Lung (tissue), 12 donors: ENCODE data around the gene CHRNA4. TPM values are rescaled to one million over a fixed set of nuclear protein-coding genes. Genes with fewer than 3 reads are reported as not detected.

ENCODE experiments used
- ATAC-seq: fragments of 200-7000 bp; cut with Tn5 transposase; one replicate; pipeline ENCODE4 v1.9.1; 2020; ENCODE audit warnings: moderate number of reproducible peaks; ENCODE audit not compliant: insufficient read depth, low FRiP score
- DNase-seq, 3 donors: peaks; one replicate each; pipeline ENCODE4 v3.0.0-alpha.2; 2013 to 2017
- H3K27ac ChIP-seq, 2 donors: one replicate each; pipeline ENCODE4 v1.5.1; 2013; ENCODE audit warnings: mild to moderate bottlenecking in 2 of 2, moderate library complexity in 2 of 2, control low read depth in 1 of 2, inconsistent platforms in 1 of 2, low read depth in 1 of 2, low read length in 1 of 2
- H3K27me3 ChIP-seq, 3 donors: one replicate each; pipeline ENCODE4 v1.5.1; 2013; ENCODE audit warnings: low read length in 2 of 3; ENCODE audit not compliant: control insufficient read depth in 3 of 3, insufficient read depth in 3 of 3
- H3K36me3 ChIP-seq, 4 donors: one replicate each; pipeline ENCODE4 v1.5.1; 2013; ENCODE audit warnings: low read length in 4 of 4, mild to moderate bottlenecking in 1 of 4, moderate library complexity in 1 of 4; ENCODE audit not compliant: control insufficient read depth in 4 of 4, insufficient read depth in 4 of 4
- H3K4me1 ChIP-seq, 5 donors: one replicate each; pipeline ENCODE4 v1.5.1; 2013; ENCODE audit warnings: low read length in 5 of 5, mild to moderate bottlenecking in 2 of 5, moderate library complexity in 1 of 5; ENCODE audit not compliant: control insufficient read depth in 5 of 5, insufficient read depth in 5 of 5
- H3K4me3 ChIP-seq: one replicate; pipeline ENCODE4 v1.5.1; 2013; ENCODE audit warnings: mild to moderate bottlenecking, control low read depth, moderate library complexity
- H3K9ac ChIP-seq, 2 donors: one replicate each; pipeline ENCODE4 v1.5.1; 2013; ENCODE audit warnings: low read length in 2 of 2, control low read depth in 1 of 2; ENCODE audit not compliant: insufficient read depth in 1 of 2
- H3K9me3 ChIP-seq, 4 donors: one replicate each; pipeline ENCODE4 v1.5.1; 2013; ENCODE audit warnings: low read length in 3 of 4, mild to moderate bottlenecking in 1 of 4, moderate library complexity in 1 of 4; ENCODE audit not compliant: control insufficient read depth in 4 of 4, insufficient read depth in 3 of 4
- CTCF ChIP-seq: IDR thresholded peaks from 2 replicates; pipeline ENCODE4 v1.5.1; 2012; ENCODE audit warnings: mild to moderate bottlenecking; ENCODE audit errors: control extremely low read depth, extremely low read depth
- WGBS, 2 donors: extraction: QIAGEN DNeasy Blood & Tissue Kit; methylation state at CpG; one replicate each; pipeline ENCODE4 v1.1.7; 2013; 5-methylcytosine and 5-hydroxymethylcytosine counted together
- polyA plus RNA-seq, 2 donors: library from polyadenylated mRNA; stranded (reverse); fragments of 200-250 nt; gene quantifications; one replicate each; pipeline ENCODE4 v1.2.1, GENCODE V29; 2013
- total RNA-seq, 2 donors: library from RNA; depleted of rRNA in 1 of 2; stranded (reverse); fragments of >200 nt in 1 of 2; gene quantifications; one replicate each; pipeline ENCODE4 v1.2.1, GENCODE V29; 2014 to 2021
- donor health status: control.
- donor health status: control.
- donor health status: Bipolar disorder and iron deficiency.
- donor health status: healthy.
- donor health status: DM: yes; HTN: yes; CAD: no.

Gene CHRNA4
- total and polyA plus RNA-seq, 4 donors = 0.01 to 1.1 (median 0.46) TPM

- Histone ChIP-seq H3K27me3 (peaks cover 0 to 31% (median 17%) of the 10 kb centered on the region in 3 donors), H3K36me3 (no peaks in the 10 kb centered on the region), H3K4me3 (no peak overlapping the region), H3K27ac (no peak overlapping the region), H3K9ac (no peak overlapping the region), H3K4me1 (peaks cover 0 to 11% (median 0%) of the 10 kb centered on the region in 5 donors), H3K9me3 (no peaks in the 10 kb centered on the region)
- no peak for DNase-seq
- 22 to 32% methylated on average over 35 to 38 of the region's 38 CpGs for WGBS, 2 donors
- ATAC-seq = no peak
- no peak for TF ChIP-seq CTCF
Measured at GRCh38 chr20:63359937-63360849, 956 bp downstream of the CHRNA4 start.

GRCh38 chr20:63359164-63359934 is 1.8 kb downstream of the CHRNA4 start:
- no peaks in the 10 kb centered on the region for H3K9me3 ChIP-seq
- H3K27me3 ChIP-seq = peaks cover 0 to 31% (median 21%) of the 10 kb centered on the region in 3 donors
- ATAC-seq = no peak
- WGBS, 2 donors = 75 to 81% methylated on average over 40 to 42 of the region's 42 CpGs
- TF ChIP-seq CTCF = no peak
- H3K4me1 ChIP-seq = peaks cover 0 to 11% (median 0%) of the 10 kb centered on the region in 5 donors
- H3K9ac ChIP-seq = no peak overlapping the region
- no peaks in the 10 kb centered on the region for H3K36me3 ChIP-seq
- no peak overlapping the region for H3K4me3 ChIP-seq
- no peak for DNase-seq
- no peak overlapping the region for H3K27ac ChIP-seq

GRCh38 chr20:63357921-63358905 is 2.9 kb downstream of the CHRNA4 start:
- ATAC-seq (no peak), DNase-seq (no peak)
- 68 to 74% methylated on average over 25 to 26 of the region's 26 CpGs for WGBS, 2 donors
- peaks cover 0 to 28% (median 21%) of the 10 kb centered on the region in 3 donors for H3K27me3 ChIP-seq
- no peaks in the 10 kb centered on the region for H3K36me3 ChIP-seq
- peaks cover 0 to 9% (median 0%) of the 10 kb centered on the region in 5 donors for H3K4me1 ChIP-seq
- no peak for TF ChIP-seq CTCF
- no peak overlapping the region for H3K9ac ChIP-seq
- no peak overlapping the region for H3K4me3 ChIP-seq
- no peaks in the 10 kb centered on the region for H3K9me3 ChIP-seq
- no peak overlapping the region for H3K27ac ChIP-seq
